Endothelial cell of umbilical vein (primary cell): ENCODE data around the gene NRCAM. TPM values are rescaled to one million over a fixed set of nuclear protein-coding genes. Genes with fewer than 3 reads are reported as not detected.

Source experiments
- BruUV-seq: library from RNA; stranded (reverse); fragments of 400-500 nt; replicated peaks from 2 replicates; lab custom pipeline; 2021; lab: Mats Ljungman, UMichigan
- CTCF ChIA-PET: fragments of 300-600, 350-600 bp; sonication (Branson Sonifier 250); formaldehyde crosslinking; loops from one replicate; lab custom pipeline; 2021; ENCODE audit warnings: antibody characterized with exemption, inconsistent platforms; lab: Charles Lee
- POLR2A ChIA-PET: fragments of 300-600, 350-600 bp; sonication (Branson Sonifier 250); formaldehyde crosslinking; loops from one replicate; lab custom pipeline; 2021; ENCODE audit warnings: antibody characterized with exemption, inconsistent platforms; lab: Charles Lee
- DNase-seq: peaks from one replicate; pipeline ENCODE4 v3.0.0-alpha.2; 2011; ENCODE audit warnings: low read depth, low spot score
- FAIRE-seq: peaks from 2 replicates; lab custom pipeline; 2011; peaks lifted over from hg19 to GRCh38; lab: Jason Lieb, UNC
- H2AFZ ChIP-seq: 2 replicates; pipeline ENCODE4 v1.6.0; 2012; ENCODE audit warnings: low read depth, low read length, control low read depth, inconsistent platforms
- H3K27ac ChIP-seq: 2 replicates; pipeline ENCODE4 v1.5.1; 2011; ENCODE audit warnings: low read depth, mild to moderate bottlenecking, control low read depth, low read length, moderate library complexity; ENCODE audit not compliant: insufficient read depth
- H3K27me3 ChIP-seq, 2 experiments: 2 replicates each; pipeline versions ENCODE4 v1.6.0 to v1.6.1; 2011; ENCODE audit warnings: low read length in 2 of 2, mixed read lengths in 1 of 2; ENCODE audit not compliant: control insufficient read depth in 2 of 2, insufficient read depth in 2 of 2
- H3K36me3 ChIP-seq, 2 experiments: 2 replicates in 1 of 2; 3 replicates in 1 of 2; pipeline ENCODE4 v1.5.1; 2011; ENCODE audit warnings: low read length in 2 of 2, mild to moderate bottlenecking in 1 of 2, moderate library complexity in 1 of 2; ENCODE audit not compliant: control insufficient read depth in 2 of 2, insufficient read depth in 2 of 2; ENCODE audit errors: extremely low read depth in 1 of 2
- H3K4me1 ChIP-seq: 3 replicates; pipeline ENCODE4 v1.5.1; 2011; ENCODE audit warnings: mild to moderate bottlenecking, low read length; ENCODE audit not compliant: control insufficient read depth, insufficient read depth; ENCODE audit errors: extremely low read depth
- H3K4me2 ChIP-seq: 2 replicates; pipeline ENCODE4 v1.6.1; 2011; ENCODE audit warnings: low read length, control low read depth, mixed read lengths; ENCODE audit not compliant: insufficient read depth
- H3K4me3 ChIP-seq, 3 experiments: fragments of 200-600 bp in 1 of 3; sonication (generic), shearing (Covaris generic) in 1 of 3; replicated peaks in 1 of 3; 2 replicates each; pipeline ENCODE4 v1.5.1; 2011 to 2016; ENCODE audit warnings: control low read depth in 3 of 3, low read length in 3 of 3, mild to moderate bottlenecking in 2 of 3, inconsistent platforms in 1 of 3, low read depth in 1 of 3, moderate library complexity in 1 of 3; ENCODE audit not compliant: insufficient read depth in 1 of 3
- H3K79me2 ChIP-seq: 2 replicates; pipeline ENCODE4 v1.6.0; 2012; ENCODE audit warnings: low read length, inconsistent platforms; ENCODE audit not compliant: control insufficient read depth, insufficient read depth
- H3K9ac ChIP-seq: replicated peaks from 2 replicates; pipeline ENCODE3; 2011; ENCODE audit warnings: low read length, control low read depth; ENCODE audit not compliant: insufficient read depth; ENCODE audit errors: extremely low read depth
- H3K9me1 ChIP-seq: replicated peaks from 3 replicates; pipeline ENCODE4 v1.6.0; 2011; ENCODE audit warnings: mild to moderate bottlenecking, low read length; ENCODE audit not compliant: control insufficient read depth, insufficient read depth; ENCODE audit errors: extremely low read depth
- H3K9me3 ChIP-seq: replicated peaks from 2 replicates; pipeline ENCODE4 v1.5.1; 2012; ENCODE audit warnings: low read length, inconsistent platforms; ENCODE audit not compliant: control insufficient read depth, insufficient read depth
- H4K20me1 ChIP-seq: replicated peaks from 2 replicates; pipeline ENCODE3; 2011; ENCODE audit warnings: mild to moderate bottlenecking, low read length; ENCODE audit not compliant: control insufficient read depth, insufficient read depth; ENCODE audit errors: extremely low read depth
- CTCF ChIP-seq, 2 donors: IDR thresholded peaks; 1 replicate in 1 of 2; 2 replicates in 1 of 2; pipeline ENCODE4 v1.5.1; 2011; ENCODE audit warnings: low read length in 2 of 2, mild to moderate bottlenecking in 2 of 2, moderate library complexity in 2 of 2, control low read depth in 1 of 2, inconsistent platforms in 1 of 2, low read depth in 1 of 2; ENCODE audit not compliant: insufficient read depth in 1 of 2; ENCODE audit errors: extremely low read depth in 1 of 2
- EZH2 ChIP-seq: IDR thresholded peaks from 2 replicates; pipeline ENCODE4 v1.6.1; 2012; ENCODE audit warnings: borderline replicate concordance, low read depth, mild to moderate bottlenecking, moderate library complexity, low read length, inconsistent platforms; ENCODE audit not compliant: severe bottlenecking
- FOS ChIP-seq: IDR thresholded peaks from 2 replicates; pipeline ENCODE4 v1.6.1; 2011; ENCODE audit warnings: mild to moderate bottlenecking, low read length, moderate library complexity, borderline replicate concordance; ENCODE audit not compliant: insufficient read depth
- GATA2 ChIP-seq: IDR thresholded peaks from 2 replicates; pipeline ENCODE4 v1.7.0; 2011; ENCODE audit warnings: low read depth, mild to moderate bottlenecking, moderate library complexity, mixed read lengths, low read length; ENCODE audit not compliant: insufficient read length, insufficient read depth
- JUN ChIP-seq: IDR thresholded peaks from 2 replicates; pipeline ENCODE4 v1.6.1; 2011; ENCODE audit warnings: borderline replicate concordance, low read depth; ENCODE audit not compliant: insufficient read length, insufficient read depth
- MAX ChIP-seq: IDR thresholded peaks from 2 replicates; pipeline ENCODE4 v1.6.1; 2011; ENCODE audit not compliant: insufficient read depth, insufficient read length
- MYC ChIP-seq: IDR thresholded peaks from one replicate; pipeline ENCODE4 v1.6.1; 2011; ENCODE audit warnings: mild to moderate bottlenecking, low read depth, low read length
- POLR2A ChIP-seq: IDR thresholded peaks from 2 replicates; pipeline ENCODE4 v1.6.1; 2012; ENCODE audit warnings: low read depth, mild to moderate bottlenecking, control low read depth, low read length
- POLR2AphosphoS5 ChIP-seq: IDR thresholded peaks from 2 replicates; pipeline ENCODE4 v1.6.1; 2012; ENCODE audit warnings: low read depth, mild to moderate bottlenecking, control low read depth, low read length, moderate library complexity; ENCODE audit not compliant: insufficient read depth
- dilution Hi-C: fragments of 300-500 bp; cut with MboI; formaldehyde crosslinking; loops from one replicate; pipeline ENCODE4 v1.15.0; 2019; ENCODE audit warnings: low sequenced_read_pairs; ENCODE audit not compliant: extremely low pct_ligation_motif_present
- intact Hi-C: fragments of 100-400 bp; cut with micrococcal nuclease; formaldehyde crosslinking; loops from one replicate; pipeline ENCODE4 v1.10.0; 2022
- polyA plus RNA-seq, 4 experiments: library from polyadenylated mRNA; depleted of rRNA in 3 of 4; stranded (reverse) in 3 of 4; unstranded in 1 of 4; fragments of >200 nt; gene quantifications; 2 replicates each; pipeline versions ENCODE4 v1.2.1 to v1.2.3, GENCODE V29; 2011 to 2012; ENCODE audit warnings: missing spikeins in 1 of 4
- total RNA-seq: library from RNA; stranded (reverse); gene quantifications from 2 replicates; pipeline ENCODE4 v1.2.3, GENCODE V29; 2021

NRCAM gene
- total and polyA plus RNA-seq, 2 donors (not counting 3 experiments of a cell fraction or from before 2014, with no cell fraction given), result 26.0 to 47.6 TPM

- no peaks in the 10 kb centered on the region for H4K20me1 ChIP-seq
- intact Hi-C loops (loop anchor here (5.0 to 10.0 kb wide), 2 partner anchors 68 to 276 kb away; no protein-coding TSS in a partner anchor), dilution Hi-C loops (no loop called here)
- BruUV-seq, result no TSS peak
- H3K4me1 ChIP-seq, result peaks cover 44% of the 10 kb centered on the region
- ChIA-PET POLR2A (no interaction called here), CTCF (interaction anchor here (0.5 to 2.1 kb wide), 2 partner anchors 9 to 56 kb away, joined by 3 to 8 read pairs; no protein-coding TSS in a partner anchor)
- no peaks in the 10 kb centered on the region for H3K9me1 ChIP-seq
- no peaks in the 10 kb centered on the region for H3K27me3 ChIP-seq
- H3K4me3 ChIP-seq, result no peak overlapping the region
- FAIRE-seq (no peak), DNase-seq (no peak)
- peaks cover 26% of the 10 kb centered on the region for H3K79me2 ChIP-seq
- no peak overlapping the region for H3K27ac ChIP-seq
- H2AFZ ChIP-seq, result no peak overlapping the region
- H3K36me3 ChIP-seq, result no peaks in the 10 kb centered on the region
- H3K9ac ChIP-seq, result no peak overlapping the region
- TF ChIP-seq MYC, result no peak
- TF ChIP-seq JUN, result no peak
- no peak for TF ChIP-seq POLR2A
- H3K9me3 ChIP-seq, result no peaks in the 10 kb centered on the region
- H3K4me2 ChIP-seq, result no peak overlapping the region
These were observed 165.6 kb downstream of the NRCAM start for GRCh38 chr7:108290459-108291151.

GRCh38 chr7:108289852-108290251, 166.4 kb downstream of the NRCAM start:
- Histone ChIP-seq H3K9me1 (no peaks in the 10 kb centered on the region), H3K4me1 (peaks cover 44% of the 10 kb centered on the region), H3K27me3 (no peaks in the 10 kb centered on the region), H3K27ac (no peak overlapping the region), H3K36me3 (no peaks in the 10 kb centered on the region), H3K9ac (no peak overlapping the region), H2AFZ (no peak overlapping the region), H3K4me3 (no peak overlapping the region), H4K20me1 (no peaks in the 10 kb centered on the region), H3K4me2 (no peak overlapping the region), H3K79me2 (peaks cover 28% of the 10 kb centered on the region), H3K9me3 (no peaks in the 10 kb centered on the region)
- no peak for DNase-seq
- intact Hi-C loops, result loop anchor here (5.0 to 10.0 kb wide), 2 partner anchors 68 to 275 kb away; no protein-coding TSS in a partner anchor
- TF ChIP-seq EZH2, result no peak
- no peak for TF ChIP-seq POLR2AphosphoS5
- TF ChIP-seq MYC, result no peak
- no peak for TF ChIP-seq FOS
- TF ChIP-seq MAX, result no peak
- TF ChIP-seq CTCF (IDR thresholded peaks at IDR 0.05; ENCODE audit: extremely low read depth in 1 of 2, insufficient read depth in 1 of 2, low read depth in 1 of 2, low read length in 2 of 2), result no peak
- TF ChIP-seq GATA2, result no peak
- TF ChIP-seq POLR2A, result no peak
- no peak for TF ChIP-seq JUN
- ChIA-PET POLR2A (no interaction called here), CTCF (interaction anchor here (2.1 kb wide), 1 partner anchor 8 kb away, joined by 8 read pairs; no protein-coding TSS in a partner anchor)
- BruUV-seq, result no TSS peak
- FAIRE-seq, result no peak
- dilution Hi-C loops, result no loop called here
